ENCODE measurements around the gene ABCC1. TPM values are rescaled to one million over a fixed set of nuclear protein-coding genes. Genes with fewer than 3 reads are reported as not detected.

The ABCC1 gene
- total and polyA plus RNA-seq, 2 of the 8 experiments (the other 6 are each of a cell fraction or from before 2014, with no cell fraction given), result 42.6 to 66.8 TPM

DNA sequence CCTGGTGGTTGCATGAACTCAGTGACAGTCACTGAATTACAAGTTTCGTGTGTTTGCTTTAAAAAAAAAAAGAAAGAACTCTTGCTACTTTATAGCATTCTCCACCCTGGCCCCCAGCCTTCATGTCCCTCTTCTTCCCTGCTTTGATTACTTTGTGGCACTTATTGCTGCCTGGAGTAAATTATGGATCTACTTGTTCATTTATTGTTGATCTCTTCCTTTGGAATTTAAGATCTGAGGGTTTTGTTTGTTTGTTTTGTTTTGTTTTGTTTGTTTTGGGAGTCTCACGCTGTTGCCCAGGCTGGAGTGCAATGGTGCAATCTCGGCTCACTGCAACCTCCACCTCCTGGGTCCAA, 147.4 kb downstream of the ABCC1 start:
- no peak overlapping the region for H3K18ac ChIP-seq (ENCODE audit: extremely low read depth, low read length)
- peaks cover 0 to 7% (median 3%) of the 10 kb centered on the region in 4 experiments; a peak in 1 of 7 replicates for H3K4me1 ChIP-seq (replicated peaks in 1 of 4; ENCODE audit: control insufficient read depth in 3 of 4, insufficient read depth in 4 of 4, low read length in 3 of 4)
- ChIA-PET POLR2A (ENCODE audit: partially characterized antibody) (no interaction called here), CTCF (ENCODE audit: partially characterized antibody) (interaction anchor here (0.6 to 1.3 kb wide), 3 partner anchors 23 to 68 kb away, joined by 3 read pairs; no protein-coding TSS in a partner anchor)
- H2BK12ac ChIP-seq (ENCODE audit: low read depth, low read length), result no peak overlapping the region
- H3K79me2 ChIP-seq (ENCODE audit: control insufficient read depth in 1 of 2, insufficient read depth in 2 of 2, low read length in 2 of 2), result no peaks in the 10 kb centered on the region; a peak in 1 of 4 replicates
- no peak overlapping the region for H2BK5ac ChIP-seq (ENCODE audit: low read depth, low read length)
- no peak overlapping the region for H3K4me2 ChIP-seq (ENCODE audit: insufficient read depth in 1 of 2, low read depth in 2 of 2, low read length in 2 of 2)
- H2BK20ac ChIP-seq (ENCODE audit: low read length), result no peak overlapping the region
- H3K9ac ChIP-seq (replicated peaks in 1 of 4; ENCODE audit: extremely low read depth in 1 of 4, low read depth in 3 of 4, low read length in 3 of 4), result no peak overlapping the region
- no peaks in the 10 kb centered on the region for H3K27me3 ChIP-seq (replicated peaks in 1 of 4; ENCODE audit: control insufficient read depth in 3 of 4, extremely low read depth in 1 of 4, insufficient read depth in 3 of 4, low read length in 3 of 4)
- H3K9me3 ChIP-seq (ENCODE audit: insufficient read depth in 2 of 2, low read depth in 1 of 2, low read length in 1 of 2), result no peaks in the 10 kb centered on the region
- peaks cover 7 to 28% (median 13%) of the 10 kb centered on the region in 4 experiments; a peak in 7 of 8 replicates for H3K36me3 ChIP-seq (ENCODE audit: control insufficient read depth in 2 of 4, insufficient read depth in 4 of 4, low read length in 3 of 4)
- H3K14ac ChIP-seq (ENCODE audit: insufficient read length), result no peak overlapping the region
- 89% methylated on average over 3 of the region's 3 CpGs; no CpG with 5 or more reads in 1 of the 2 experiments for WGBS, 2 experiments (ENCODE audit: extremely low coverage in 1 of 2, insufficient coverage in 1 of 2, insufficient read length in 1 of 2, insufficient replicate concordance in 2 of 2, low coverage in 1 of 2, low lambda C conversion rate in 2 of 2, missing lambda C conversion rate in 1 of 2)
- no peak overlapping the region for H3K27ac ChIP-seq (ENCODE audit: low read depth, low read length)
- DNase-seq (ENCODE audit: low read depth in 1 of 2, low spot score in 2 of 2) (no peak), FAIRE-seq (no peak)
- H3K23ac ChIP-seq (ENCODE audit: insufficient read length), result no peak overlapping the region
- peaks cover 8% of the 10 kb centered on the region for H3K79me1 ChIP-seq (ENCODE audit: low read depth, low read length)
- H4K8ac ChIP-seq (ENCODE audit: extremely low read depth, insufficient read depth, low read length), result no peak overlapping the region
- H3K23me2 ChIP-seq (ENCODE audit: low read depth, low read length), result no peaks in the 10 kb centered on the region
- no peak overlapping the region for H3K56ac ChIP-seq (replicated peaks; ENCODE audit: insufficient read length, low read depth, low read length)
- H3K4ac ChIP-seq (replicated peaks; ENCODE audit: insufficient read length, low read depth, low read length), result no peak overlapping the region
- H4K91ac ChIP-seq (replicated peaks; ENCODE audit: insufficient read length, low read length), result no peak overlapping the region
- H2BK15ac ChIP-seq (ENCODE audit: low read length), result no peak overlapping the region
- H2BK120ac ChIP-seq (replicated peaks; ENCODE audit: low read depth, low read length), result no peak overlapping the region
- peaks cover 6 to 12% of the 10 kb centered on the region in 2 experiments for H4K20me1 ChIP-seq (replicated peaks in 1 of 2; ENCODE audit: control insufficient read depth in 1 of 2, insufficient read depth in 2 of 2, low read length in 2 of 2)
- no peak overlapping the region for H2AK5ac ChIP-seq (ENCODE audit: low read depth, low read length)
- no peak overlapping the region for H2AFZ ChIP-seq (ENCODE audit: low read length)
- H3K4me3 ChIP-seq (ENCODE audit: extremely low read depth in 1 of 4, insufficient read depth in 2 of 4, low read depth in 3 of 4, low read length in 4 of 4), result no peak overlapping the region
- TF ChIP-seq ASH2L (IDR thresholded peaks at IDR 0.05; ENCODE audit: low read length) (no peak), KDM4A (IDR thresholded peaks at IDR 0.05; ENCODE audit: low read depth, low read length, severe bottlenecking) (no peak), POLR2AphosphoS5 (IDR thresholded peaks at IDR 0.05; ENCODE audit: low read depth, low read length) (no peak), SP1 (IDR thresholded peaks at IDR 0.05; ENCODE audit: low read depth, low read length) (no peak)
- H4K5ac ChIP-seq (ENCODE audit: insufficient read length, low read depth, low read length), result no peak overlapping the region
